ENCODE measurements around the gene LONP1.
A peak's percentile ranks its signal among the peaks of the same experiment; 100 is the strongest.
"Not testable (repeated sequence)": the region's sequence is repeated elsewhere in the genome, so short reads cannot be mapped to it uniquely, and the experiment has no call there.

The LONP1 gene

DNA sequence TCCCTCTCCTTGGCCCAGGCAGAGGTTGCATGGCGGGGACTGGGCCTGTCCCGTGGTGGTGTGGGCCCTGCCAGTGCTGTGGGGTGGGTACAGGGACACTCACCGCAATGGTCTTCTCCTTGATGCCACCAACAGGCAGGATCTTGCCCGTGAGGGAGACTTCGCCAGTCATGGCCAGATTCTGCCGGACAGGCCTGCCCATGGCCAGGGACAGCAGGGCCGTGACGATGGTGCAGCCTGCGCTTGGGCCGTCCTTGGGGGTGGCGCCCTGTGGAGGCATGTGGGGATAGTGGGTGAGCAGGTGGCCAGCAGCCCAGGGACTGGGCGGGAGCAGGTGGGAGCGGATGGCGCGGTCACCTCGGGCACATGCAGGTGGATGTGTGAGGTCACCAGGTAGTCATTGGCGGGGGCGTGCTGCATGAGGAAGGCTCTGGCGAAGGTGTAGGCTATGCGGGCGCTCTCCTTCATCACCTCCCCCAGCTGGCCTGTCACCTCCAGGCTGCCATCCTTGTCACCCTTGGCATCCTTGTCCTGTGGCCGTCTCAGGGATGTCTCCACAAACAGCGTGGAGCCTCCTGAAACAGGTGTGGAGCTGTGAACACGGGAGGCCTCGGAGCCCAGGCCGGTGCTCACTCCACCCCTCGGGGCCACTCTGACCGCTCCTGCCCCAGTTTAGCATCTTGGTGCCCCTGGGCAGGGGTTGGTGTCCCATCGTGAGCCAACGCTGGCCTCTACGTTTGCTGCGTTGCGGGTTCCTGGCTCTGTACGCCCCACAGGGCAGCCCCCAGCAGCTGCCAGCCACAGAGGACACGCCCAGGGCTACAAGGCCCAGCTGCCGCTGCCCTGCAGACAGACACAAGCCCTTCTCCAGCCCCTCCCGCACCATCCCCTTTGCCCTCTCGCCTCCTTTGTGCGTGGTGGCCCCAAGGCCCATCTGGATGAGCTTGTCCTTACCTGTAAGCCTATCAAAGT is 26.5 kb downstream of the LONP1 start:
- DNase-seq (ENCODE audit: low read depth in 2 of 2): no peak

- DNase-seq (ENCODE audit: low read depth in 2 of 2): no peak
Measured at GRCh38 chr19:5692723-5693194, 27.2 kb downstream of the LONP1 start.

GRCh38 chr19:5691822-5692722 is 27.9 kb downstream of the LONP1 start:
- no peak for DNase-seq (ENCODE audit: low read depth in 2 of 2)

- peak in 1 of 2 donors; percentile 58 for DNase-seq (ENCODE audit: low read depth in 2 of 2)
Measured at GRCh38 chr19:5690955-5691821, 28.8 kb downstream of the LONP1 start.

GRCh38 chr19:5690125-5690954 is 29.6 kb downstream of the LONP1 start, which contains the start of gene RPL36:
RPL36 (plus strand) TSS chr19:5690295; CDS start chr19:5690508, 213 bp downstream.
- peak; percentile 96 to 98 for DNase-seq (ENCODE audit: low read depth in 2 of 2)

- not testable (repeated sequence) for DNase-seq (ENCODE audit: low read depth in 2 of 2)
Measured at GRCh38 chr19:5688262-5688881, 31.6 kb downstream of the LONP1 start.

- no peak for DNase-seq (ENCODE audit: low read depth in 2 of 2)
Measured at GRCh38 chr19:5687360-5688198, 32.4 kb downstream of the LONP1 start.

GRCh38 chr19:5686647-5687359 is 33.1 kb downstream of the LONP1 start:
- peak; percentile 98 to 100 for DNase-seq (ENCODE audit: low read depth in 2 of 2)

DNA sequence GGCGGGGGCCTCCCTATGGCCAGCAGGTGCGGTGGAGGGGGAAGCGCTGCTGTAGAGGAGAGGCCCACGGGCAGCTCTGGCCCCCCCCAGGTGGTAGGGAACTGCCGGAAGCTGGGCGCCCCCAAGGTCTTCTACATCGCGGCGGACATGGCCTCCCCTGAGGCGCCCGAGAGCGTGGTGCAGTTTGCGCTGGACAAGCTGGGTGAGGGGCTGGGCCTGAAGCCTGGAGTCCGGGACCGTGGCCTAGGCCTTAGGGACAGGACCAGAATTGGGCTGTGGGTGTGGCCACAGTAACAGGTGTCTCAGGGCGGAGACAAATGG is 33.7 kb downstream of the LONP1 start:
- DNase-seq (ENCODE audit: low read depth in 2 of 2): no peak

DNA sequence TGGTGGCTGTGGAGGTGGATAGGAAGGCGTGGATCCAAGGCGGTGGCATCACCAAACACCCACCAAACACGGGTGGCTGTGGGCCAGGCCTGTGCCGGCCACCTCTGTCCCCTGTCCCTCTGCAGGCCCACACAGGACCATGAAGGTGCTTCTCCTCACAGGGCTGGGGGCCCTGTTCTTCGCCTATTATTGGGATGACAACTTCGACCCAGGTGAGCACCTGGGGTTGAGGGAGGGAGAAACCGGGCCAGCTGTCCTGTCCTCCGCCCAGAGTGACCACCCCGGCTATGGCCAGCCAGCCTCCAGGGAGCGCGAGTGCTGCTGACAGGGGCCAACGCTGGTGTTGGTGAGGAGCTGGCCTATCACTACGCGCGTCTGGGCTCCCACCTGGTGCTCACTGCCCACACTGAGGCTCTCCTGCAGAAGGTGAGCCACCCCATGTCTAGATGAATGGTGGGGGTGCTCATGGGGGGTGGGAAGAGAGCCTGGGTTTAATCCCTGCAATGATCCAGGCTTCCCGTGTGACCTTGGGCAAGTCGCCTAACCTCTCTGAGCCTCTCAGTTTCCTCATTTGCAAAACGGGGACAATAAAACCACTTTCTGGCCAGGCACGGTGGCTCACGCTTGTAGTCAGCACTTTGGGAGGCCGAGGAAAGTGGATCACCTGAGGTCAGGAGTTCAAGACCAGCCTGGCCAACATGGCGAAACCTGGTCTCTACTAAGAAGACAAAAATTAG is 35.1 kb downstream of the LONP1 start:
- DNase-seq (ENCODE audit: low read depth in 2 of 2): no peak

- DNase-seq (ENCODE audit: low read depth in 2 of 2): no peak
Measured at GRCh38 chr19:5683177-5683886, 36.6 kb downstream of the LONP1 start.

- no peak for DNase-seq (ENCODE audit: low read depth in 2 of 2)
Measured at GRCh38 chr19:5682107-5682482, 37.9 kb downstream of the LONP1 start.

GRCh38 chr19:5681391-5682106 is 38.4 kb downstream of the LONP1 start:
- DNase-seq (ENCODE audit: low read depth in 2 of 2): no peak

DNA sequence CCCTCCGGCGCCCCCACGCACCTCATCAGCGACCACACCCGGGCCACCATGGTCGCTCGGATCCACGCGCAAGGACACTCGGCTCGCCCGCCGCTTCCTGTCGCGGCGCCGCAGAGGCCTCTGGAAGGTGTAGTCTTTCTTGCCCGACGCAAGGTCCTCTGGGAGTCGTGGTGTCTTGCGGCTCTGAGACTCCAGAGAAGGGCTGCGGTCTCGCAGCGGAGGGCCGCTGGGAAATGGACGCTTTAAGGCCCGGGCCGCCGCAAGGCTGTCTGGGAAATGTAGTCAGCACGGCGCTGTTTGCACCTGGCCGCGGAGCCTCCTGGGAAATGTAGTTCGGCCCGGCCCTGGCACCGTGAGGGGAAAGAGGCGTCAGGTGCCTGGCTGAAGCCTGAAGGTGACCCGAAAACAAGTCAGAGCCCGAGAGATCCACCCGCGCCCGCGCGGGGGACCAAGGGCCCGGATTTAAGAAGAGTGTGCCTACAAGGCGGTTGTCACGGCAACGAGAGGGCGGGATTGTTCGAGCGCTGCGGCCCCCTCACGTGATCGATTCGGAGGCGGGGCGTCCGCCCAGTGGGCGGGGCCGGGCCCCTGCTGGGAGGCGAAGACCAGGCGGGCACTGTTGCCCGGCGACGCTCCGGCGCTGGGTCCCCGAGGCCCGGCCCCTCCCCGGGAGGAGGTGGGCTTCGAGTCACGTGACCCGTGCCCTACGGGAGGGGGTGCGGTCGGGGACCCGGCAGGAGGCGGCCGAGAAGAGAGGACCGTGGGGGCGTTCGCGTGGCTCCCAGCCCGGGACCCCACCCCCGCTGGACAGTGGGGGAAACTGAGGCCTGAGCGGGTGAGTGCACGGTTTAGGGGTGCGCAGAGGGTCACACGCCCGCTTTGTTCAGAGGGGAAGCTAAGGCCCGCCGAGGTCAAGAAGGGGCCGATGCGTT is 39.2 kb downstream of the LONP1 start, which contains the start of the genes HSD11B1L and MICOS13:
HSD11B1L (plus strand) TSS at position 591 of the 932 bp plus-strand sequence. CDS start 3,806 bp downstream, outside the sequence.
MICOS13 (minus strand) TSS at position 80 of the 932 bp plus-strand sequence; CDS start at position 50, 30 bp downstream.
- peak; percentile 96 to 97 for DNase-seq (ENCODE audit: low read depth in 2 of 2)

- DNase-seq (ENCODE audit: low read depth in 2 of 2): no peak
Measured at GRCh38 chr19:5680084-5680436, 39.9 kb downstream of the LONP1 start.

Data from stimulated activated CD8-positive, alpha-beta memory T cell treated with anti-CD3 and anti-CD28 coated beads, Interleukin-15, amount 100 ng/mL, for 48 hours (primary cell).